Stimulated activated CD8-positive, alpha-beta memory T cell treated with anti-CD3 and anti-CD28 coated beads, Interleukin-15, amount 100 ng/mL, for 1 hour (primary cell): ENCODE data around the gene IQCH.
A peak's percentile ranks its signal among the peaks of the same experiment; 100 is the strongest.

Source experiments
- DNase-seq: peaks from one replicate; pipeline ENCODE4 v3.0.0-alpha.2; 2020; ENCODE audit warnings: low read depth

Gene IQCH

DNA sequence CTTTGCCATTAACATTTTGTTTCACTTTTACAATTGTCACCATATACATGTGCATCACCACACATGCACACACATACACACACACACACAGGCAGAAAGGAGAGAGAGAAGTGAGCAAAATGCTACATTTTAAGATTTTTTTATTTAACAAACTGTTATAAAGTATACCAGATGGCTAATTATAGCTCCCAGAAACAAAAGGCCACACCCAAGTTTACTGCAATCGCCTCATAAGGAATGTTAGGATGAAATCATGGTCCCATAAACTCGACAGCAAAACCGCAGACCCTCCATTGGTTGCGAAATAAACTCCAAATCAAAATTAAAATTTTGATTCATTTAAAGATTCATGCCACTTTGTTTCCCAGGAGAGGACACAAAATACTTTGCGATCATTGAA, 250.2 kb downstream of the IQCH start:
- DNase-seq = no peak

DNA sequence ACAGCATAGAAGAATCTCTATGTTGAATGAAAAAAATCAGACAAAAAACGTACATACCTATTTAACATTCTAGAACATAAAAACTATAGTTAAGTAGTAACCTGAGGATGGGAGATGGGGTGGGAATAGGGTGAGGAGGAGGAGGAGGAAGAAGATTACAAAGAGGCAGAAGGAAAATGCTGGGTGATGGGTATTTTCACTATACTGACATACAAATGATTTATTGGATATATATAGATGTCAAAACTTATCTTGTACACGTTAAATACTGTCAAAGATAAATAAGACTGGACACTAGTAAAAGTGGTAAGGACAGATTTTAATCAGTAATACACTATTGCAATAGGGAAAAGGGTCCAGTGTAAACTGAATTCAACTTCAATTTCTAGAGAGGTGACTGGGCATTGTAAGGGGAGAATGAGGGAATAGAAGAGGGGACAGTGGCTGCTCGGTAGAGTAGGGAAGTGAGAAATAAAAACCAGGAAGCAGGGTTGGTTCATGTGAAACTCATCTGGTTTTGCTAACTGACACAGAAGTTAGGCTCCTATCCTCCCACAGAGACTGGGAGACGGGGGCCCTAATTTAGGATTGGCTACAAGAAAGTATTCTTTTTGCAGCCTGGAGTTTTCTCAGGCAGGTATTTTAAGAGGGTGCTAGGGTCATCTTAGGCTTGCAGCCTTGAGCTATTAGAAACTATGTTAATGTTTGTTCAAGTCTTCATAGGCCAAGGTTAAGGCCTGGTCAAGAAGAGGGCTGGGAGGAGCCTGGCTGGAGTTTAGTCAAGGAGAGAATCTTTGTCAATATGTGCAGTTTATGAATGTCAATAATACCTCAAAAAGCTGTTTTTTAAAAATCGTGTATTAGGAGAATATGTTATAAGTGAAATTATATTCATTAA, 251.3 kb downstream of the IQCH start:
- no peak for DNase-seq

DNA sequence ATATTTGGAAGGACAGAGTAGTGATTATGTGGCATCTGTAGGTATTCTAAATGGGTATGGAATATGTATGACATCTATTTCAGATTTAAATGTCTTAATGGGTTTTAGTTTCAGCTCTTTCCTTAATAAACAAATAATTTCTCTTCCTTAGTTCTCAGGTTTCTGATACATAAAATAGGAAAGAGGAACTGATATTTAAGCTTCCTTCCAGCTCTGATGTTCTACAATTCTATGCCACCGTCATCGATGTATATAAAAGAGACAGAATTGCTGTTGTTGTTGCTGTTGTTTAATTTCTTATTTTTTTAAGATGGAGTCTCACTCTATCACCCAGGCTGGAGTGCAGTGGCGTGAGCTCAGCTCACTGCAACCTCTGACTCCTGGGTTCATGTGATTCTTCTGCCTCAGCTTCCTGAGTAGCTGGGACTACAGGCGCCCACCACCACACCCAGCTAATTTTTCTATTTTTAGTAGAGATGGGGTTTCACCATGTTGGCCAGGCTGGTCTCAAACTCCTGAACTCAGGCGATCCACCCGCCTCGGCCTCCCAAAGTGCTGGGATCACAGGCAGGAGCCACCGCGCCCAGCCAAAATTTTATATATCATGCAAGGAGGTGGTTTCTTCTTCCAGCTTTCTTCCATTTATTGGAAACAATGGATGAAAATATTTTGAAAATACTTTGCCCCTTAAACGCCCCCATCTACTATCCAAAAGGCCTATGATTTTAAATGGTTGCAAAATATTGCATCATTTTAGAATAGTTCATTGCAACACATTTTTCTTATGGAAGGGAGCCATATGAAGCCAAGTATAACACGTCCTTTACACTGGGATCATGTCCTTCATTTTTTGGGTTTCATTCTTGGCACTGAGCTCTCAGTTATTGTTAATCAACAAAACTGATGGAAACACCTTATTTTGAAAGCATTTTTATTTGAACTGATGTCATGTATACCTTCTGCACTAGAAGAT, 252.5 kb downstream of the IQCH start:
- no peak for DNase-seq

DNA sequence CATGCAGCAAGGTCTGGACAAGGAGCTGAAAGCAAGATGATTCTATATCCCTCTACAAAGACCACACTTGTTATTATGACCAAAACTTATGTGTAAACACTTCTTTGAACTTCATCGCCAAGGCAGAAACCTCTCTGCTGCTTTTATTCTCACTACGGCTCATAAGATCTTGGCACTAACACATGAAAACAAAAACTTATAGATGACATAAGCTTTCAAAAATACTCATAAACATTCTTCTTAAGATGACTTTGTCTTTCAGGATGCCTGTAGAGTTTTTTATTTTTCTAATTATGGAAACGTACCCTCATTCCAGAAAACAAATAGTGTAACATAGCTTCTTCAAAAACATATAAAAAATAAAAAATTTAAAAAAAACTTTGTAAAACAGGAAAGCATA, 253.8 kb downstream of the IQCH start:
- no peak for DNase-seq

DNA sequence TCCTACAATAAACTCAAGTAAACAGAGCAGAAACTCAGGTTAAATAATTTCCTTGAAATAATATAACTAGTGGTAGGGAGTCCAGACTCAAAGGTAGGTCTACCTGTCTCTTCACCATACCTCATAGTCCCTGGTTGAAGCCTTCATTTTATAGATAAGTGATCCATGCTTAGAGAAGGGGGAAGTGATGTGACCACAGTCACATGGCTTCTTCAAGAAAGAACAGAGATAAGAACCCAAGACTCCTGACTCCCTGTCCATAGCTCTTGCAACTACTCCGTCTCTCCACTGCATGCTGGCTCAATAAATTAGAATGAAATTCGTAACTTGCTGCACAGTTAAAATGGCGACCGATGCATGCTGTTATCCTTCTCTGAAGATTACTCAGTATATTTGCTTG, 255.3 kb downstream of the IQCH start:
- no peak for DNase-seq

DNA sequence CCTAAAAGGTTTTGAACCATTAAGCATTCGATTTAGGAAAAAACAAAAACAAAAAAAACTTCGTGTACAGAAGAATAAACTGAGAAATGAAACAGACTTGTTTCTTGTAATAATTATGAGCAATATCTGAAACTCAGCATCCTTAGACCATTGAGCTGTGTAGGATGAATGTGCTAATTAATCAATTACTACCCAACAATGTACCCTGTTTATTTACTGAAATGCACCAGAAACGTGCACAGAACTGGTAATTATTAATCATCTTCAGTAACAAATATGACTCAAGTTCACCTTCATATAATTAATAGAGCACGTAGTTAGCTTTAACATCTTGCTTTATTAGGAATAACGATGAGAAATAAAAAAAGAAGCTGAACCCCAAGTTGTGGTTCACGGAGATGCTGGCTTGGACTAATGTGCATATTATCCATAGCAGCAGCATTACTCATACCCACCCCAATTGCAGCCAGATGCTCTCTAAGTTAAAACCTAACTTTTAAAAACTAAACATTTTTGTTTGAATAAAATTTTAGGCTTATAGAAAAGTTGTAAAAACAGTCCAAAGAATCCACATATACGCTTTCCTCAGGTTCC, 256.1 kb downstream of the IQCH start:
- DNase-seq = no peak

DNA sequence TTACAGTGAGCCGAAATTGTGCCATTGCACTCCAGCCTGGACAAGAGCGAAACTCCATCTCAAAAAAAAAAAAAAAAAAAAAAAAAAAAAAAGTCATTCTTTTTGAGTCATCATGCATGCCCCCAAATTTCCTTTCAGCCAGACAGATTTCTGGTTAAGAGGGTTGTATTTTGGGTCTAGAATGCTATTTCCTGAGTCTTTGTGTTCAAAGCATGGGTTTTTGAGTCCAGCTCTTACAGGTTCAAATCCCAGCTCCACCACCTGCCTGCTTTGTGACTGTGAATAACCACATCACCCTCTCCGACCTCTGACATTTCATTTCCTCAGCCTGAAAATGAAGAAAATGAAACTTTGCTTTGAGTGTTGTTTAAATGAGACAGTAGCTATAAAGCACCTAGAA, 257.0 kb downstream of the IQCH start:
- DNase-seq = no peak

DNA sequence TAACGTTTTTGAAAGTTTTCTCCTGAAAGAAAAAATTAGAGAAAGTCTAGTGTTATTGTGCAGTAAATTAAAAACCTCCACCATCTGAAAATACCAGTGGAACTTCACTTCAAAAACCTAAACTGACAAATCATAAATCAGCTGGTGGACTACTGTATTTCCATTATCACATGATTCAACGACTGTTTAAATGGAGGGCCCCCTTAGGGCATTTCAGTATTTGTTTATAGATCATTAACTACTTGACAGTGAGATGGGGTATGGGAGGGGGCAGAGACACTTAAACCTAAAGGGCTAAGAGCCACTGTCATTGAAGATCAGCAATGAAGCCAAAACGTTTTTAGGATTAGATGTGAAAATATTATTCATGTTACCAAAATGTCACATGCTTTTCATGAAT, 257.6 kb downstream of the IQCH start:
- no peak for DNase-seq

DNA sequence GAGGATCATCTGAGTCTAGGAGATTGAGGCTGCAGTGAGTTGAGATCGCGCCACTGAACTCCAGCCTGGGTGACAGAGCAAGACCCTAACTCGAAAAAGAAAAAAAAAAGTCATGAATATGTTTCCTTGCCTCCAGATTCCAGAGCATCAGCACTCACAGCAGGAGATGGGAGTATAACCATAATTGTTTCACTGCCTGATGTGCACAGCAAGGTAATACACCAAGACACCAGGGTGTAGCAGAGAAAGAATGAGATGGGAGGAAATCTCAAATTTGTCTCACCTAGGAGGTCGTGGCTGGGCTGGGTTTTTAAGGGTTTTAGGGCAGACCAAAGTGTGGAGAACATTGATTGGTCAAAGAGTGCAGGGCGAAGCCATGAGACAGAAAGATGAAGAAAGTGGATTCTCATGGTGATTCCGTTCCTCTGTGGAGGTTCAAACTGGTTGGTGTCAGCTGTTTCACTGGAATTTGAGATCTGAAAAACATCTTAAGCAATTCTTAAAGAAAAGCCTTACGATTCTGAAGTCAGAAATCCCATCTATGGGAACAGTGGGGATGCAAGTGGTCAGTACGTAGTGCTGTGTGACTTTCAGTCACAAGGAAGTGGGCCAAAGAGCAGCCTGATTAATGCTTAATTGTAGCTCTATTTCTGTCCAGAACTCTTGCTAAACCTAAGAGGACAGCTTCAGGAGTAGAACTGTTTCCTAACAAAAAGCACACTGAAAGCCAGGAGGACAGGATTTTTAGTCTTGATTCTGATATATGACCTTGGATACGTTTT, 258.5 kb downstream of the IQCH start:
- no peak for DNase-seq

DNA sequence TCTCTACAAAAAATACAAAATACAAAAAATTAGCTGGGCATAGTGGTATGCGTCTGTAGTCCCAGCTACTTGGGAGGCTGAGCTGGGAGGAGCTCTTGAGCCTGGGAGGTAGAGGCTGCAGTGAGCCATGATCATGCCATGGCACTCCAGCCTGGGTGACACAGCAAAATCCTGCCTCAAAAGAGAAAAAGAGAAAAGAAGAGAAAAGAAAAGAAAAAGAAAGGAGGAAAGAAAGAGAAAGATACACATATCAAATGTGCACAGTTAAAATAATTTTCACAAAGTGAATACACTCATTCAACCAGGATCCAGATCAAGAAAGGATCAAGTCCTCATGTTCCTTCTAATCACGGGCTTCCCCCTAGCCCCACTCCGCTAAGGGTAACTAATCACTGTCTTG, 260.5 kb downstream of the IQCH start:
- no peak for DNase-seq

DNA sequence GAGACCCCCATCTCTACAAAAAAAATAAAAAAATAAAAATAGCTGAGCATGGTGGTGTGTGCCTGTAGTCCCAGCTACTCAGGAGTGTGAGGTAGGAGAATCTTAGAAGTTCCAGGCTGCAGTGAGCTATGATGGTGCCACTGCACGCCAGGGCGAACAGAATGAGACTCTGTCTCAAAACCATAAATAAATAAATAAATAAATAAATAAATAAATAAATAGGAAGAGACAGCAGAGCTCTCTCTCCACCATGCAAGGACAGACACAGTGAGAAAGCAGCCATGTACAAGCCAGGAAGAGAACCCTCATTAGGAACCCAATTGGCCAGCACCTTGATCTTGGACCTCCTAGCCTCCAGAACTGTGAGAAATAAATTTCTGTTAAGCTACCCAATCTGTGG, 261.0 kb downstream of the IQCH start:
- DNase-seq = no peak

DNA sequence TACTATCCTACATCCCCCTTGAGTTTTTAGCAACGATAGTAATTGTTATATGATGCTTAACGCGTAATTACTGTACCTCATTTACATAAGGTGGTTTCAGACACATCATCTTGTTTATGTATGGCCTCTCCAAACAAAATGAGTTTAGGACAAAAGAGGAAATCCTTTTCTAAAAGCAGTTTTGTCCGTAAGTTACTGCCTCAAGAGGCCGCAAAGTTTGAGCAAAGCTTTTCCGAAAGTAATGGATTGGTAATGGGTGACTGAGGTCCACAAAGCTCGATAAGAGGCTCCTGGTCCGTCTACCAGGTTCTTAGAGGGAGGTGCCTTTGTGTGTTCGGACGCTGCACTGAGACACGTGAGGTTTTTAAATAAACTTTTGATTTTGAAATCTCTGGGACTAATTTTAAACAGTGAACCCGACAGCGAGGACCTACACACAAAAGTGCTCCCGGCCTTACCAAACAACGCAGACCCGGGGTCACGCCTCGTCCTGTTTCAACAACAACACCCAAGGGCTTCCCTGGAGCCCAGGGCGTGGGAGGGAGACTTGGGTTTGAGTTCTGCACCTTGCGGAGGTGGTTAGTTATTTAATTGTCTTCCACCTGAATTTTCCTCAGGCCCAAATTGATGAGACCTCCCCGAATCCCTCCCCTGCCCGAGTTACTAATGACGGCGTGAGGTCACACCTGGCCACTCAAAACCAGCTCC, 265.9 kb downstream of the IQCH start:
- DNase-seq = no peak

DNA sequence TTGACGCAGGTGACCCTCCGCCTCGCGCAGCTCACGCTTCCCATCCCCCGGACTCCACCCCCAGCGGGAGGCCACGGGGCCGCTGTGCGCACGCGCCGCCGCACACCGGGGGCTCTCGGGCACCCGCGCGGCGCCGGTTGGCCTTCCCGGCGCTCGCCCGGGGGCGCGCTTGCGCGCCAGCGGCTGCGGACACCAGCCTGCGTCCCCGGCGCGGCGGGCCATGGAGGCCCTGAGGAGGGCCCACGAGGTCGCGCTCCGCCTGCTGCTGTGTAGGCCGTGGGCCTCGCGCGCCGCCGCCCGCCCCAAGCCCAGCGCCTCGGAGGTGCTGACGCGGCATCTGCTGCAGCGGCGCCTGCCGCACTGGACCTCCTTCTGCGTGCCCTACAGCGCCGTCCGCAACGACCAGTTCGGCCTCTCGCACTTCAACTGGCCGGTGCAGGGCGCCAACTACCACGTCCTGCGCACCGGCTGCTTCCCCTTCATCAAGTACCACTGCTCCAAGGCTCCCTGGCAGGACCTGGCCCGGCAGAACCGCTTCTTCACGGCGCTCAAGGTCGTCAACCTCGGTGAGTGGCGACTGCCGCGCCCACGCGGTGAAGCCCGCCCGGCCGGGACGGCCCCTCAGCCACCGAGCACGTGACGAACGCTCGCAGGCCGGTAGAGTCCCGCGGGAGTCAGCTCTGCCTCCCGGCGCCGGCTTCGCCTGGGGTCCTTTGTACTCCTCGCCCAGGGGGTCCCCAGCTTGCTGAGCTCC, 266.6 kb downstream of the IQCH start, which contains the start of gene C15orf61:
Gene C15orf61, plus strand, starts transcription at position 103 of the 754 bp plus-strand sequence. Its CDS starts 118 bp downstream, at position 221.
- DNase-seq = peak; percentile 61

DNA sequence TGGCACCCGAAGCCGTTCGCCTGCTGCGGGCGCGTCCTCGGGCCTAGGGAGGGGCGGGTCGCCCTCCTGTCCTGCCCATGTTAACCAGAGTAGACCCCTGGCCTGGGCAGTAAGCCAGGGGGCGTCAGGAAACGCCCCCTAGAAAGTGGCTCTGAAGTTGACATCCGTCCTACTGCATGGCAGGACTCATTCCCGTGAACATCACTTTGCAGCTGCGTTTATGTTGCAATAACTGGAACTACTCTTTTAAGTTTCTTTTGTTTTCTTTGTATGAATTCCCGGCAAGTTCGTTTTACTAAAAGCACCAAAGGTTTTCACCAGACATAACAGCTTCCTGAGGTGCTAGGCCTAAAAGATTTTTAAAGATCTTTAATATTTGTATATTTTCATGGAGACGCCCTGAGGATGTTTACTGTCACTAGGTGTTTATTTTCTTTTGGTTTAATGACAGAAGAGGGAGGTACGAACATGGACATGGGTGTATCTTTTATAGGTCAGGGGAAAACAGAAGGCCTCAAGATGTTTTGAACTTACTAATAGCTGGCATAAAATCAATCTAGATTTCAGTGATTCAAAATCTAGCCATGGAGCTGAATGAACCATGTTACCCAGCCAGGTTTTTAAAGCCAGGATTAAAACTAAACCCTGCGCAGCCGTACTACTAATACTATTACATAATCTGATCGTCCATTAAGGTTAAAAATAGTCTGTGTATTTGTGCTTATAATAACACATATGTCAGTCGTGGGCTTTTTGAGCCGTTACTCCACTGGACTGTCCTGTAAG, 267.4 kb downstream of the IQCH start:
- DNase-seq = no peak

DNA sequence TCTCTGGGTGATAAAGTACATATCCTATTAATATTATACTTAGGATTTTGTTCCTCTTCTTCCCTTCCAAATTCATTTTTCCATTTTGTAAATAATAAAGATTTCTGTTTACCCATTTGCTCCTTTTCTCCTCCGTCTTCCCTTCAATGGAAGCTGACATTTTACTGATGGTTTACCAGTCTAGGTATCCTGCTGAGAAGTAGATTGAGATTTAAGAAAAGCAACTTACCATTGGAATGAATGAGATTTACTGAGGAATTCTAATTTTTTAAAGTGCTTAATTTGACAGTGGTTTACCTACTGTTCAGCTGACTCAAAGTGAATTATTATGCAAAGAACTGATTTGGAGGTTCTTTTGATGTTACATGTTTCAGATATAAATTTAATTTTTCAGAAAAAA, 268.7 kb downstream of the IQCH start:
- DNase-seq = no peak

DNA sequence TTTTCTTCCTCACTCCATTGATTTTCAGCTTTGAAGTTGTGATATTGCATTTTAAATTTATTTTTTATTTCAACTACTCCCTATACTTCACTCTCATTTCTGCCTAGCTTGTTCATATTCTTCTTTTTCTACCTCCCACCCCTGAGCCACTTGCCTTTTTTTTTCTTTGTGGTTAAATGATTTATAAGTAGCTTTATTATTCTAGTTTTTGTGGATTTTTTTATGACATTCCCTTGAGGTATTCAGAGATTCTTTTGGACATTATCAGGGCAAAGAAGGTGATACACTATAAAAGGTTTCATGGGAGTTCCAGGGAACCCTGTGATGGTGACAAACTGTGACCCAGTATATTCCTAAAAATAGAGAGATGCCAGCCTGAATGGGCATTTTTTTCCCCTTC, 269.6 kb downstream of the IQCH start:
- DNase-seq = no peak

DNA sequence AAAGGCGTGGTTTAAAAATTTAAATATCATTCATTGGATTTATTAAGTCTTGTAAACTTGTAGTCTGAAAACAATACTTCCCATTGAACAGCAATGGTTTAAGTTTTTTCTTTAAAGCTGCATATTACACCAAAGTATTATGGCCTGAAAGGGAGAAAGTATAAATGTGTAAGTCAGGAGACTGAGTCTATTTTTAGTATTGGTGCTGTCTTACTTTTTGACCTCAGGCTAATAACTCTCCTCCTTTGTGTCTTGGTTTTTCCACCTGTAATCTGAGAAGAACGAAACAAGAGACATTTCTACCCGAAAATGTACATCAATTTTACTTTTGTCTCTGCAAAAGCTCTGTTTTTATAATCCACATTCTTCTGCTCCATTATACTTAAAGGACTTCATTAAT, 273.9 kb downstream of the IQCH start:
- no peak for DNase-seq

DNA sequence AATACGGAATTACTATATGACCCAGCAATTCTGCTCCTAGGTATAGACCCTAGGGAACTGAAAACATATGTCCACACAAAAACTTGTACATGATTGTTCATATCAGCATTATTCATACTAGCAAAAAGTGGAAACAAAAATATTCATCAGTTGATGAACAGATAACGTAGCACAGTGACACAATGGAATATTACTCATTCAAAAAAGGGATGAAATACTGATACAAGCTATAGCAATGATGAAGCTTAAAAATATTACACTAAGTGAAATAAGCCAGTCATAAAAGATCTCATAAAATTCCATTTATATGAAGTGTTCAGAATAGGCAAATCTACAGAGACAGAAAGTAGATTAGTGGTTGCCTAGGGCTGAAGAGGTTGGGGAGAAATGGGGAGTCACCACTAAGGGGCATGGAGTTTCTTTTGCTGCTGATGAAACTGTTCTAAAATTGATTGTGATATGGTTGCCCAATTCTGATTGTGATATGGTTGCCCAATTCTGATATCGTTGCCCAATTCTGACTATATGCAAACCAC, 276.9 kb downstream of the IQCH start:
- DNase-seq = no peak

DNA sequence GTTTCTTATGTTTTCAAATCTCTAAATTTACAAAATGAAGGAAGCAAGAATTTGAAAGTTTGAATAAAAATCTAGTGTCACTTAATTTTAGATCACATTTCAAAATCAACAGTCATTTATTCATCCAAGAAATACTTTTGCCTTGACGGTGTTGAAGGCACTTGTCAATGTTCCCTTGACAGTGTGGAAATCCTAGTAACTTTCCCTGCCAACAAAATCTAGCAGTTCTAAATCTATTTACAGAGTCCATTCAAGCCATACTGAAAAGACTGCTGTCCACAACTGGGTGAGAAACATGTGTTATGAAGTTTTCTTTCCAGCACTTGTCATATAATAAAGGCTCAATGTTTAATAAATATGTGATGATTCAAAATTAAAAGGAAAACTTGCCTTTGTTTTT, 279.3 kb downstream of the IQCH start:
- DNase-seq = no peak
